ENCODE measurements around the gene SERPINE1. TPM values are rescaled to one million over a fixed set of nuclear protein-coding genes. Genes with fewer than 3 reads are reported as not detected.
"Not testable (repeated sequence)": the region's sequence is repeated elsewhere in the genome, so short reads cannot be mapped to it uniquely, and the experiment has no call there.

The SERPINE1 gene
- total RNA-seq, 4 donors from 2014 or later, result 4.8 to 9.4 (median 8.9) TPM

DNA sequence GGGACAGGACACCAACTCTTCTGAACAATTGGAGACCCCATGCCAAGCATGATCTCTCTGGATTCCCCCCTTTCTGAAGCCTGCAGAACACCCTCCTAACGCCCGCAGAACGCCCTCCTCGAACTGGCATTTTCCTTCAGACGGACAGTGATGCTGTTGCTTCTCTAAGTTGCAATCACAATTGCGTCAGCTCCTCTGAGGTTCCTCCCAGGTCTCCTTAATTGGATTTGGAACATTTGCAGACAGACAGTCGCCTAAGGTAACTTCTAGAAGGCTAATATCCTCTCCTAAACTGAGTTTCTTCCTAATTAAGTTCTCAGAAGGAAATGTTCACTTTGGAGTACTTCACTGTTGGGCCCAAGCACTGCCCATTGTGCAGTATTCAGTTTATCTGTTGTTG, 20.5 kb upstream of the SERPINE1 start:
- 79 to 88% methylated on average over 7 of the region's 7 CpGs for WGBS, 2 donors
- intact Hi-C loops (cut with DNase I; ENCODE audit: low total_unique reads), result no loop called here
- no peak overlapping the region for H3K4me3 ChIP-seq (ENCODE audit: low read depth, poor library complexity, severe bottlenecking)
- TF ChIP-seq CTCF (IDR thresholded peaks at IDR 0.05), result no peak
- TF ChIP-seq POLR2A (IDR thresholded peaks at IDR 0.05), result no peak
- DNase-seq (ENCODE audit: low spot score in 2 of 2), result no peak

DNA sequence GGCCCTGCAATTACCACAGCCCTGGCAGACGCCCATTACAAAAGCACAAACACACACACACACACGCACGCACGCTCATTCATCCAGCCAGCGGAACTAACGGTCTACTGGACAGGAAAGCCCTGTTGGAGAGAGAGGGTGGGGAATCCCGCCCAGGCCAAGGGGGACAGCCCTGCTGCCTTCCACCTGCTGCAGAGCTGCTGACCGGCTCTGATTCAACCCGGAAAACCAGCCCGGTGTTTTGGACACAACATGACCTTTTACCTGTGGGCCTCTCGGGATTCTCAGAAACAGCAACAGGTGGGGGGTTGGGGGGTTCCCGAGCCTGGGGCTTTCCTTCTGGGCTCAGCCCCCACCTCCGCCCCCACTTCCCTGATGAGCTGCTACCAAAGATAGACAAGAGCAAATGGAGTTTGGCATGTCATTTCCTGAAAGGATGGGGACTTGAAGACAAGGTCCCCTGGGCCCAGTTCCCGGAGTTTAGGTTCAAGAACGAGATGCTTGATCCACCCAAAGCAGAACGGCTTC, 18.5 kb upstream of the SERPINE1 start:
- DNase-seq (ENCODE audit: low spot score in 2 of 2), result peak in 1 of 2 donors; percentile 89
- WGBS, 2 donors, result 40% methylated on average over 16 of the region's 16 CpGs
- TF ChIP-seq POLR2A (IDR thresholded peaks at IDR 0.05) (no peak), CTCF (IDR thresholded peaks at IDR 0.05) (no peak)

DNA sequence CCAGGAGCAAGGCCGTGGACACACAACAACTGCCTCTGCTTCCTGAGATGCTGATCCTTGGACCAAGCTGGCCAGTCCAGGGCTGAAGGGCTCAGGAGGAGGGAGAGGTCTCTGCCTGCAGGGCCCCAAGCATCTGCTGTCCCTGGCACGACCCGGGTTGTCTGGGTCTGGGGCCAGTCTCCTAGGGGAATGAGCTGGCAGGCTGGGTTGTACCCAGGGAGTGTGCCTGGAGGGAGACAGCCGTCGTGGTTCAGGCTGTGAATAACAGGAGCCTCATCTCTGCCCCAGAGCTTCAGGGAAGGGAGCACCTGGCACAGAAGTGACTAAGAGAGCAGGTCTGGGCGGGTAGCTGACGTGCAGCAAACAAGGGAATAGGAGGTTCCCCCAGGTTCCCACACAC, 17.9 kb upstream of the SERPINE1 start:
- intact Hi-C loops (cut with DNase I; ENCODE audit: low total_unique reads), result no loop called here
- peak in 1 of 2 donors; percentile 53 for DNase-seq (ENCODE audit: low spot score in 2 of 2)
- no peak overlapping the region for H3K4me3 ChIP-seq (ENCODE audit: low read depth, poor library complexity, severe bottlenecking)
- WGBS, 2 donors, result 36 to 56% methylated on average over 3 to 7 of the region's 7 CpGs
- TF ChIP-seq POLR2A (IDR thresholded peaks at IDR 0.05) (no peak), CTCF (IDR thresholded peaks at IDR 0.05) (no peak)

More for the DNA sequence above, 18.5 kb upstream of the SERPINE1 start:
- H3K4me3 ChIP-seq (ENCODE audit: low read depth, poor library complexity, severe bottlenecking), result no peak overlapping the region
- intact Hi-C loops (cut with DNase I; ENCODE audit: low total_unique reads), result no loop called here

DNA sequence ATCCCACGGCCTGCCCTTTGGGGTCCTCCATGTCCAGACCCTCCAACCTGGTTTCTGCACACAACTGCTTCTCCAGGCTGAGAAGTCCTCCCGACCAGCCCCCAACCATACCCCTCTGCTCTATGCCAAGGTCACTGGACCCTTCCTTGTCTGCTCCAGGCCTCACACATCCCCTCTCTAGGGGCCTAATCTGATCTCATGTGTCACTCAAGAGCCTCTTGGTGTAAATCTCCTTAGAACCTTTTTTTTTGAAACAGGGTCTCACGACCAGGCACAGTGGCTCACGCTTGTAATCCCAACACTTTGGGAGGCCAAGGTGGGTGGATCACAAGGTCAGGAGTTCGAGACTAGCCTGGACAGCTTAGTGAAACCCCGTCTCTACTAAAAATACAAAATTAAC, 17.5 kb upstream of the SERPINE1 start:
- DNase-seq (ENCODE audit: low spot score in 2 of 2), result no peak
- WGBS, 2 donors, result 62 to 68% methylated on average over 5 to 6 of the region's 6 CpGs
- no peak for TF ChIP-seq POLR2A (IDR thresholded peaks at IDR 0.05)
- TF ChIP-seq CTCF (IDR thresholded peaks at IDR 0.05), result no peak
- intact Hi-C loops (cut with DNase I; ENCODE audit: low total_unique reads), result no loop called here
- H3K4me3 ChIP-seq (ENCODE audit: low read depth, poor library complexity, severe bottlenecking), result no peak overlapping the region

GRCh38 chr7:101111261-101111660, 15.6 kb upstream of the SERPINE1 start:
- no peak overlapping the region for H3K4me3 ChIP-seq (ENCODE audit: low read depth, poor library complexity, severe bottlenecking)
- intact Hi-C loops (cut with DNase I; ENCODE audit: low total_unique reads), result no loop called here
- no peak for TF ChIP-seq POLR2A (IDR thresholded peaks at IDR 0.05)
- TF ChIP-seq CTCF (IDR thresholded peaks at IDR 0.05), result no peak
- no peak for DNase-seq (ENCODE audit: low spot score in 2 of 2)
- WGBS, 2 donors, result 86 to 87% methylated on average over 5 of the region's 5 CpGs

GRCh38 chr7:101112233-101112632, 14.7 kb upstream of the SERPINE1 start:
- H3K4me3 ChIP-seq (ENCODE audit: low read depth, poor library complexity, severe bottlenecking), result no peak overlapping the region
- WGBS, 2 donors, result 74 to 83% methylated on average over 11 of the region's 11 CpGs
- no peak for DNase-seq (ENCODE audit: low spot score in 2 of 2)
- no peak for TF ChIP-seq CTCF (IDR thresholded peaks at IDR 0.05)
- no peak for TF ChIP-seq POLR2A (IDR thresholded peaks at IDR 0.05)
- intact Hi-C loops (cut with DNase I; ENCODE audit: low total_unique reads), result no loop called here

DNA sequence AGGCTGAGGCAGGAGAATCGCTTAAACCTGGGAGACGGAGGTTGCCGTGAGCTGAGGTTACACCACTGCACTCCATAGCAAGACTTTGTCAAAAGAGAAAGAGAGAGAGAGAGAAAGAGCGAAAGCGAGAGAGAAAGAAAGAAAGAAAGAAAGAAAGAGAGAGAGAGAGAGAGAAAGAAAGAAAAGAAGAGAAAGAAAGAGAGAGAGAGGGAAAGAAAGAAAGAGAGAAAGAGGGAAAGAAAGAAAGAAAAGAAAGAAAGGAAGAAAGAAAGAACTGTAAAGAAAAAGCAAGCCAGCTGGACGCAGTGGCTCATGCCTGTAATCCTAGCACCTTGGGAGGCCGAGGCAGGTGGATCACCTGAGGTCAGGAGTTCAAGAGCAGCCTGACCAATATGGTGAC, 13.8 kb upstream of the SERPINE1 start:
- DNase-seq (ENCODE audit: low spot score in 2 of 2); intact Hi-C loops (cut with DNase I; ENCODE audit: low total_unique reads); H3K4me3 ChIP-seq (ENCODE audit: low read depth, poor library complexity, severe bottlenecking): not testable (repeated sequence)
- 98 to 99% methylated on average over 7 of the region's 7 CpGs for WGBS, 2 donors

Data from lower leg skin (tissue), 4 donors.